IMR-90 (cell line): ENCODE data around the gene OSTF1. TPM values are rescaled to one million over a fixed set of nuclear protein-coding genes. Genes with fewer than 3 reads are reported as not detected.

ENCODE experiments used
- ATAC-seq: fragments of 200-7000 bp; cut with Tn5 transposase; 2 replicates; pipeline ENCODE4 v1.9.1; 2020; ENCODE audit warnings: low read depth, mild to moderate bottlenecking, moderate library complexity
- BruUV-seq: library from RNA; stranded (reverse); fragments of 400-500 nt; replicated peaks from 2 replicates; lab custom pipeline; 2021; lab: Mats Ljungman, UMichigan
- CTCF ChIA-PET: fragments of 300-600 bp; formaldehyde crosslinking; extraction: SDS; loops from one replicate; lab custom pipeline; 2021; ENCODE audit warnings: antibody characterized with exemption; lab: Yijun Ruan, JAX
- POLR2A ChIA-PET: fragments of 300-600 bp; sonication (Branson Sonifier 250); formaldehyde crosslinking; loops from one replicate; lab custom pipeline; 2022; ENCODE audit warnings: antibody characterized with exemption; ENCODE audit not compliant: unreplicated experiment; lab: Charles Lee
- DNase-seq: peaks from one replicate; pipeline ENCODE4 v3.0.0; 2013
- H2AFZ ChIP-seq: replicated peaks from 2 replicates; pipeline ENCODE3; 2013; ENCODE audit warnings: low read length, mild to moderate bottlenecking; ENCODE audit not compliant: poor library complexity
- H2AK5ac ChIP-seq: 2 replicates; pipeline ENCODE4 v1.6.1; 2013; ENCODE audit warnings: low read depth, low read length, inconsistent platforms
- H2AK9ac ChIP-seq: replicated peaks from 2 replicates; pipeline ENCODE3; 2013; ENCODE audit warnings: mild to moderate bottlenecking, low read depth, low read length, moderate library complexity; ENCODE audit not compliant: poor library complexity
- H2BK120ac ChIP-seq: 2 replicates; pipeline ENCODE4 v1.6.1; 2013; ENCODE audit warnings: low read depth, low read length, inconsistent platforms
- H2BK15ac ChIP-seq: 3 replicates; pipeline ENCODE4 v1.6.1; 2013; ENCODE audit warnings: low read depth, low read length, inconsistent platforms
- H2BK20ac ChIP-seq: 2 replicates; pipeline ENCODE4 v1.6.1; 2013; ENCODE audit warnings: low read depth, mild to moderate bottlenecking, inconsistent platforms, low read length, moderate library complexity
- H2BK5ac ChIP-seq: 2 replicates; pipeline ENCODE4 v1.6.1; 2013; ENCODE audit warnings: mild to moderate bottlenecking, low read depth, low read length, inconsistent platforms; ENCODE audit not compliant: poor library complexity, severe bottlenecking
- H3K14ac ChIP-seq: replicated peaks from 2 replicates; pipeline ENCODE4 v1.6.1; 2013; ENCODE audit warnings: low read depth, low read length, inconsistent platforms
- H3K18ac ChIP-seq: 2 replicates; pipeline ENCODE4 v1.6.1; 2013; ENCODE audit warnings: low read depth, low read length, control low read depth
- H3K23ac ChIP-seq: 2 replicates; pipeline ENCODE4 v1.6.1; 2013; ENCODE audit warnings: low read depth, low read length, inconsistent platforms
- H3K27ac ChIP-seq: 2 replicates; pipeline ENCODE4 v1.5.1; 2013; ENCODE audit warnings: mild to moderate bottlenecking, control low read depth, low read length; ENCODE audit not compliant: insufficient read depth
- H3K27me3 ChIP-seq: 2 replicates; pipeline ENCODE4 v1.6.1; 2013; ENCODE audit warnings: low read length; ENCODE audit not compliant: control insufficient read depth, insufficient read depth
- H3K36me3 ChIP-seq: 2 replicates; pipeline ENCODE4 v1.6.1; 2013; ENCODE audit warnings: low read length, mixed read lengths; ENCODE audit not compliant: control insufficient read depth, insufficient read depth
- H3K4ac ChIP-seq: 2 replicates; pipeline ENCODE4 v1.6.1; 2013; ENCODE audit warnings: low read depth, low read length, inconsistent platforms
- H3K4me1 ChIP-seq: 2 replicates; pipeline ENCODE4 v1.6.1; 2013; ENCODE audit warnings: low read length, mixed read lengths; ENCODE audit not compliant: control insufficient read depth, insufficient read depth
- H3K4me2 ChIP-seq: 2 replicates; pipeline ENCODE4 v1.6.1; 2013; ENCODE audit warnings: low read depth, mild to moderate bottlenecking, control low read depth, low read length, moderate library complexity
- H3K4me3 ChIP-seq: 2 replicates; pipeline ENCODE4 v1.5.1; 2013; ENCODE audit warnings: low read depth, mild to moderate bottlenecking, control low read depth, low read length, moderate library complexity; ENCODE audit not compliant: insufficient read depth
- H3K56ac ChIP-seq: 2 replicates; pipeline ENCODE4 v1.6.1; 2013; ENCODE audit warnings: low read length, inconsistent platforms; ENCODE audit not compliant: insufficient read depth; ENCODE audit errors: extremely low read depth
- H3K79me1 ChIP-seq, 2 experiments: 2 replicates each; pipeline ENCODE4 v1.6.1; 2013; ENCODE audit warnings: low read length in 2 of 2, inconsistent platforms in 1 of 2, low read depth in 1 of 2
- H3K9ac ChIP-seq: 2 replicates; pipeline ENCODE4 v1.6.1; 2013; ENCODE audit warnings: low read depth, low read length, control low read depth
- H3K9me1 ChIP-seq: 2 replicates; pipeline ENCODE4 v1.6.1; 2013; ENCODE audit warnings: low read length, inconsistent platforms; ENCODE audit not compliant: insufficient read depth
- H3K9me3 ChIP-seq: 2 replicates; pipeline ENCODE4 v1.6.1; 2013; ENCODE audit warnings: low read length; ENCODE audit not compliant: control insufficient read depth, insufficient read depth
- H4K20me1 ChIP-seq: 2 replicates; pipeline ENCODE4 v1.6.1; 2013; ENCODE audit warnings: low read length, inconsistent platforms; ENCODE audit not compliant: insufficient read depth
- H4K5ac ChIP-seq: 2 replicates; pipeline ENCODE4 v1.6.1; 2013; ENCODE audit warnings: mild to moderate bottlenecking, low read depth, low read length, control low read depth
- H4K8ac ChIP-seq, 2 experiments: 2 replicates each; pipeline ENCODE4 v1.6.1; 2013; ENCODE audit warnings: low read depth in 2 of 2, low read length in 2 of 2, control low read depth in 1 of 2, inconsistent platforms in 1 of 2
- H4K91ac ChIP-seq: 2 replicates; pipeline ENCODE4 v1.6.1; 2013; ENCODE audit warnings: low read depth, low read length, inconsistent platforms; ENCODE audit not compliant: insufficient read depth
- CEBPB ChIP-seq: IDR thresholded peaks from 2 replicates; pipeline ENCODE4 v1.6.1; 2012; ENCODE audit warnings: low read depth, low read length, improper control_type of control experiment
- CHD1 ChIP-seq: IDR thresholded peaks from 2 replicates; pipeline ENCODE4 v1.6.1; 2012; ENCODE audit warnings: low read depth, low read length, improper control_type of control experiment
- ELK1 ChIP-seq: fragments of 150-350 bp; IDR thresholded peaks from 2 replicates; pipeline ENCODE4 v1.6.1; 2016; ENCODE audit warnings: low read depth, mild to moderate bottlenecking, low read length, moderate library complexity, borderline replicate concordance
- FOS ChIP-seq: fragments of 150-350 bp; IDR thresholded peaks from 2 replicates; pipeline ENCODE4 v1.6.1; 2016; ENCODE audit warnings: low read depth, low read length
- MAFK ChIP-seq: IDR thresholded peaks from 2 replicates; pipeline ENCODE4 v1.6.1; 2012; ENCODE audit warnings: low read depth, low read length, improper control_type of control experiment
- MAZ ChIP-seq: IDR thresholded peaks from 2 replicates; pipeline ENCODE4 v1.6.1; 2012; ENCODE audit warnings: low read depth, mild to moderate bottlenecking, low read length, improper control_type of control experiment, moderate library complexity, borderline replicate concordance
- MXI1 ChIP-seq: IDR thresholded peaks from 2 replicates; pipeline ENCODE4 v1.6.1; 2012; ENCODE audit warnings: low read depth, mild to moderate bottlenecking, low read length, moderate library complexity, borderline replicate concordance
- NFE2L2 ChIP-seq: fragments of 150-350 bp; IDR thresholded peaks from 2 replicates; pipeline ENCODE4 v1.6.1; 2016; ENCODE audit warnings: low read depth, mild to moderate bottlenecking, low read length
- POLR2A ChIP-seq: IDR thresholded peaks from 2 replicates; pipeline ENCODE4 v1.6.1; 2012; ENCODE audit warnings: mild to moderate bottlenecking, low read depth, low read length
- RAD21 ChIP-seq: IDR thresholded peaks from 2 replicates; pipeline ENCODE4 v1.6.1; 2012; ENCODE audit warnings: low read length, improper control_type of control experiment
- WGBS, 2 experiments: methylation state at CpG; one replicate each; pipeline versions ENCODE4 v1.1.5 to v1.1.7; 2013; ENCODE audit warnings: missing lambda C conversion rate in 2 of 2; ENCODE audit not compliant: insufficient read length in 1 of 2; ENCODE audit errors: extremely low coverage in 2 of 2; 5-methylcytosine and 5-hydroxymethylcytosine counted together
- dilution Hi-C: fragments of 300-500 bp; cut with HindIII; formaldehyde crosslinking; loops from one replicate; pipeline ENCODE4 v1.14.3; 2018; ENCODE audit warnings: low sequenced_read_pairs; ENCODE audit not compliant: unreplicated experiment
- in situ Hi-C: fragments of 300-500 bp; cut with MboI; formaldehyde crosslinking; loops from 3 replicates; pipeline ENCODE4 v1.14.3; 2019; ENCODE audit warnings: low sequenced_read_pairs, inconsistent platforms, mixed read lengths
- intact Hi-C: fragments of 100-400 bp; cut with micrococcal nuclease; formaldehyde crosslinking; loops from 2 replicates; pipeline ENCODE4 v1.10.0; 2022
- polyA plus RNA-seq, 3 experiments: library from polyadenylated mRNA; depleted of rRNA; stranded (reverse); fragments of >200 nt; gene quantifications; 2 replicates each; pipeline ENCODE4 v1.2.3, GENCODE V29; 2012; ENCODE audit warnings: low replicate concordance in 1 of 3
- total RNA-seq: library from RNA; depleted of rRNA; stranded (reverse); fragments of >200 nt; gene quantifications from 2 replicates; pipeline ENCODE4 v1.2.3, GENCODE V29; 2012

The OSTF1 gene
- total and polyA plus RNA-seq, 2 of the 4 experiments (the other 2 are of a cell fraction), result 17.1 to 41.6 TPM

- dilution Hi-C loops, result no loop called here
- POLR2A ChIA-PET, result no interaction called here
- peaks cover 12% of the 10 kb centered on the region; the same call in 1 of the 2 replicates for H3K9me1 ChIP-seq
- no peak overlapping the region for H3K23ac ChIP-seq
- no peak overlapping the region for H2BK15ac ChIP-seq
- peaks cover 0 to 8% of the 10 kb centered on the region in 2 experiments; a peak in 1 of 4 replicates for H3K79me1 ChIP-seq
- no peaks in the 10 kb centered on the region for H3K27me3 ChIP-seq
- no peak overlapping the region for H3K9ac ChIP-seq
- no peak overlapping the region for H2BK120ac ChIP-seq
- H3K56ac ChIP-seq, result no peak overlapping the region
- H2AK5ac ChIP-seq, result no peak overlapping the region
- no peak overlapping the region for H2AK9ac ChIP-seq
- no peaks in the 10 kb centered on the region; the same call in 1 of the 2 replicates for H4K20me1 ChIP-seq
- in situ Hi-C loops, result no loop called here
- no peak overlapping the region for H3K4me2 ChIP-seq
- intact Hi-C loops, result no loop called here
- TF ChIP-seq RAD21, result no peak
- no peak for TF ChIP-seq MAFK
- TF ChIP-seq MXI1, result no peak
- TF ChIP-seq ELK1, result no peak
- TF ChIP-seq MAZ, result no peak
- TF ChIP-seq FOS, result no peak
- TF ChIP-seq CEBPB, result no peak
- TF ChIP-seq CHD1, result no peak
- TF ChIP-seq NFE2L2, result no peak
- TF ChIP-seq POLR2A, result no peak
- peaks cover 5% of the 10 kb centered on the region for H3K36me3 ChIP-seq
- CTCF ChIA-PET, result no interaction called here
- H3K4me3 ChIP-seq, result no peak overlapping the region
- no peak overlapping the region for H2BK20ac ChIP-seq
- H3K4me1 ChIP-seq, result peaks cover 2% of the 10 kb centered on the region
- H4K91ac ChIP-seq, result no peak overlapping the region
- no peak overlapping the region for H3K4ac ChIP-seq
- H3K14ac ChIP-seq, result no peak overlapping the region
- no peaks in the 10 kb centered on the region for H3K9me3 ChIP-seq
- no peak overlapping the region for H3K18ac ChIP-seq
- no CpG with 5 or more reads among the region's 3 CpGs for WGBS, 2 experiments
- no peak overlapping the region for H2AFZ ChIP-seq
- H3K27ac ChIP-seq, result no peak overlapping the region
- no peak overlapping the region for H4K5ac ChIP-seq
- H4K8ac ChIP-seq, result no peak overlapping the region
- ATAC-seq, result no peak
- no peak overlapping the region for H2BK5ac ChIP-seq
- no TSS peak for BruUV-seq
- DNase-seq, result no peak
Measured at GRCh38 chr9:75133396-75133795, 45.1 kb downstream of the OSTF1 start.
